Esophagus (tissue), 2 donors: ENCODE measurements around the gene RBPJL. TPM values are rescaled to one million over a fixed set of nuclear protein-coding genes. Genes with fewer than 3 reads are reported as not detected.
A peak's percentile ranks its signal among the peaks of the same experiment; 100 is the strongest.

Source experiments
- H3K27ac ChIP-seq, 2 donors: one replicate each; pipeline ENCODE4 v1.5.1; 2013; ENCODE audit warnings: low read depth in 2 of 2, mild to moderate bottlenecking in 2 of 2, inconsistent platforms in 1 of 2, low read length in 1 of 2, moderate library complexity in 1 of 2
- H3K27me3 ChIP-seq, 2 donors: one replicate each; pipeline ENCODE4 v1.6.1; 2013; ENCODE audit warnings: low read length in 2 of 2, control low read depth in 1 of 2, mild to moderate bottlenecking in 1 of 2; ENCODE audit not compliant: insufficient read depth in 2 of 2, control insufficient read depth in 1 of 2
- H3K36me3 ChIP-seq, 2 donors: one replicate each; pipeline ENCODE4 v1.6.1; 2013; ENCODE audit warnings: low read length in 1 of 2; ENCODE audit not compliant: control insufficient read depth in 2 of 2, insufficient read depth in 2 of 2
- H3K4me1 ChIP-seq, 2 donors: one replicate each; pipeline ENCODE4 v1.6.1; 2013; ENCODE audit warnings: low read length in 1 of 2; ENCODE audit not compliant: control insufficient read depth in 2 of 2, insufficient read depth in 2 of 2
- H3K4me3 ChIP-seq, 2 donors: one replicate each; pipeline ENCODE4 v1.5.1; 2013; ENCODE audit warnings: low read length in 2 of 2, mild to moderate bottlenecking in 2 of 2, low read depth in 1 of 2, moderate library complexity in 1 of 2
- H3K9me3 ChIP-seq, 2 donors: one replicate each; pipeline ENCODE4 v1.6.1; 2013; ENCODE audit warnings: mild to moderate bottlenecking in 2 of 2, low read depth in 1 of 2, low read length in 1 of 2, moderate library complexity in 1 of 2; ENCODE audit not compliant: control insufficient read depth in 2 of 2, insufficient read depth in 1 of 2
- WGBS, 2 donors: extraction: QIAGEN DNeasy Blood & Tissue Kit; methylation state at CpG; one replicate each; pipeline ENCODE4 v1.1.7; 2013; 5-methylcytosine and 5-hydroxymethylcytosine counted together
- polyA plus RNA-seq, 2 donors: library from polyadenylated mRNA; stranded (reverse); fragments of 200-250 nt; gene quantifications; one replicate each; pipeline ENCODE4 v1.2.3, GENCODE V29; 2013
- donor health status: healthy with polysubstance abuse.
- donor health status: Bipolar disorder and iron deficiency.

The RBPJL gene
- polyA plus RNA-seq, 2 donors = 0.04 TPM

- Histone ChIP-seq H3K9me3 (no peaks in the 10 kb centered on the region), H3K4me1 (no peaks in the 10 kb centered on the region), H3K36me3 (peaks cover 3 to 24% of the 10 kb centered on the region in 2 donors), H3K27ac (no peak overlapping the region), H3K27me3 (no peaks in the 10 kb centered on the region), H3K4me3 (no peak overlapping the region)
These were observed 17.1 kb downstream of the RBPJL start for GRCh38 chr20:45323731-45324130.

DNA sequence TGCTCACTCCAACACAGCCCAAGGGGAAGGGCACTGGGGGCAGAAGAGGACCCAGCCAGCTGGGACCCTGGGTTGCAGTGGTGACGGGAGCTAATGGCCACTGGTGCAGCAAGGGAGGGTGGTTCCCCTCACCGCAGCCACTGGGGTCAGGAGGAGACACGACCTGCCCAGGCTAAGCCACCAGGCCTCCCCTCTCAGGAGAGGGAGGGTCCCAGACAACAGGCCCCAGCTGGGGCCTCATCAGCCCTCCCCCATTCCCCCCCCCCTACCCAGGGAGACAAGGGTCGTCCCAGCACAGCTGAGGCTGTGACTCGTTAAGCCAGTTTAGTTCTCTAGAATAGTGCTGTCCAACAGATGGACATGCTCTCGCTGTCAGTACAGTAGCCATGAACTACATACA is 18.7 kb downstream of the RBPJL start:
- H3K36me3 ChIP-seq = peaks cover 6 to 35% of the 10 kb centered on the region in 2 donors
- no peaks in the 10 kb centered on the region for H3K4me1 ChIP-seq
- H3K4me3 ChIP-seq = no peak overlapping the region
- WGBS, 2 donors = 53 to 58% methylated on average over 6 of the region's 6 CpGs
- no peak overlapping the region for H3K27ac ChIP-seq
- H3K27me3 ChIP-seq = no peaks in the 10 kb centered on the region
- H3K9me3 ChIP-seq = no peaks in the 10 kb centered on the region

- Histone ChIP-seq H3K9me3 (no peaks in the 10 kb centered on the region), H3K27ac (no peak overlapping the region), H3K4me3 (no peak overlapping the region), H3K27me3 (no peaks in the 10 kb centered on the region), H3K4me1 (no peaks in the 10 kb centered on the region), H3K36me3 (peaks cover 10 to 44% of the 10 kb centered on the region in 2 donors)
- 88 to 89% methylated on average over 4 of the region's 4 CpGs for WGBS, 2 donors
These were observed 21.8 kb downstream of the RBPJL start for GRCh38 chr20:45328451-45328850.

DNA sequence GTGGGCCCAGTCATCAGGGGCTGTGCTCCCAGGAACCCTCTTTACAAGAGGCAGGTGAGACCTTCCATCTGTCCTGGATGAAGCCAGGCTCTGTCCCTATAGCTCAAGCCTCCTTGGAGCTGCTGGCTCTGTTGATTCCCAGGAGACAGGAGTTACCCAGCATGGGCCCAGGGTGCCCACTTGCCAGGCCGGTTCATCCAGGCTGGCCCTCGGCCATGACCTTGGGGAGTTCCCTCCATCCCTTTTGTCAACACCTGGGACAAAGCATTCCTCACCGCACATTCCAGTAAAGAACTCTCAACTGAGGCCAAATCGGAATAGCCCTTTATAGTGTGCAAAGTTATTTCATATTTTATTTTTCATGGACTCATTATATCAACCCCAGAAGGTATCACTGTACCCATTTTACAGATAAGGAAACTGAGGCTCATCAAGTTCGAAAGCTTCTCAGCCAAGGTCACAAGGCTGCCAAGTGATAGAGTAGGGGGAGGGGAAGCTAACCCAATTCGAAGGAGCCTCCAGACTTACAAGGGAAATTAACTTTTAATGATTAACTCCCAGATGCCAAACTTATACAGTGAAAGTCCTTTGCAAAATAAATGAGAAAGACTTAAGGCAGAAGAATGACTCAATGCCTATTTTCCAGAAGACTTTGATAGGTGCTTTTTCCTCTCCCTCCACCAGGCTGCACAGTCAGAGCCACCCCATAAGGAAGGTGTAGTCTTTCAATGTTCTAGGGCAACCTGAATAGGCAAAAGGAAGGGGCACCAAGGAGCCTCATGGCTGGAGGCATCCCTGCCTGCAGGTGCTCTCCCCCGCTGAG is 23.1 kb downstream of the RBPJL start:
- peaks cover 10 to 41% of the 10 kb centered on the region in 2 donors for H3K36me3 ChIP-seq
- H3K9me3 ChIP-seq = no peaks in the 10 kb centered on the region
- H3K27me3 ChIP-seq = no peaks in the 10 kb centered on the region
- WGBS, 2 donors = 66 to 68% methylated on average over 7 of the region's 7 CpGs
- peak overlapping the region in 1 of 2 donors; percentile 45 for H3K27ac ChIP-seq
- no peaks in the 10 kb centered on the region for H3K4me1 ChIP-seq
- H3K4me3 ChIP-seq = no peak overlapping the region

- Histone ChIP-seq H3K27me3 (no peaks in the 10 kb centered on the region), H3K4me3 (no peak overlapping the region), H3K27ac (peak overlapping the region in 1 of 2 donors; percentile 45), H3K4me1 (no peaks in the 10 kb centered on the region), H3K9me3 (no peaks in the 10 kb centered on the region), H3K36me3 (peaks cover 14 to 44% of the 10 kb centered on the region in 2 donors)
- WGBS, 2 donors = 93 to 97% methylated on average over 3 of the region's 3 CpGs
These were observed 23.8 kb downstream of the RBPJL start for GRCh38 chr20:45330476-45330875.

DNA sequence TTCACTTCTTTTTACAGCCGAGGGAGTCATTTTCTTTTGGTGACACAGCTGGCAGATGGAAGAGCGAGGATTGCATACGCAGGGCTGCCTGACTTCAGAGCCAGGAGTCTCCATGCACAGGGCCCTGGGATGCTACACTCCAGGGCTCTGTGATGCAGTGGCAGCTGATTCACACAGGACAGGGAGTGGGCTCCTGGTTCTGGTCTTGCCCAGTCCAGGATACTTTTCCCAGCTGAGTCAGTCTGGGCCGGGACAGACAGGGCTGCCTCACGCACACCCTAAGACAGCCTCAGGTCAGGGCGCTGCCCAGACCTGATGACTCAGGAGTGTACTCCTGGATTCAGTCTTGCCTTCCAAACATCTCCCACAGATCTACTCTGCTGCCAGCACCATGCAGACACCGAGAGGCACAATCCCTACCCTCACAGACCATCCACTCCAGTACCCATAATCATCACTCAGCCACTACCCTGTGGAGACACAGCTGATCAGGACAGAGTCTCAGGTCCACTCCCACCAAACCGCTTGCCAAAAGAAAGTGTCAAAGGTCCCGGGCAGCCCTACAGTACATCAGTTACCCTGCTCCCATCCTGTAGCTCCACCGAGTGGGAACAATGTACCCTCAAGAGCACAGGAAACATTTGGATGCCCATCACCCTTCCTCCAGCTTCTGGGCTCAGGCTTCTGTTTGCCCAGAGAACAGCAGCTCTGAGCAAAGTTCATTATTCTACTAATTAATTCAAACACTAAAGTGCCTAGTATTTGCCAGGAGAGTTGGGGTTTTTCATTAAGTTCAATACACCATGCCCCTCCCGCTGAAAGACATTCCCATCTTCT is 30.1 kb downstream of the RBPJL start:
- peak overlapping the region in 1 of 2 donors; percentile 2 for H3K4me3 ChIP-seq
- 44 to 58% methylated on average over 11 of the region's 11 CpGs for WGBS, 2 donors
- peaks cover 12 to 21% of the 10 kb centered on the region in 2 donors for H3K36me3 ChIP-seq
- no peaks in the 10 kb centered on the region for H3K9me3 ChIP-seq
- H3K4me1 ChIP-seq = peaks cover 12 to 36% of the 10 kb centered on the region in 2 donors
- H3K27ac ChIP-seq = peak overlapping the region; percentile 83 to 98
- H3K27me3 ChIP-seq = no peaks in the 10 kb centered on the region

- H3K4me3 ChIP-seq = no peak overlapping the region
- H3K36me3 ChIP-seq = peaks cover 12 to 21% of the 10 kb centered on the region in 2 donors
- H3K4me1 ChIP-seq = peaks cover 15 to 43% of the 10 kb centered on the region in 2 donors
These were observed 30.9 kb downstream of the RBPJL start for GRCh38 chr20:45337367-45338120.

GRCh38 chr20:45338121-45339030 is 31.7 kb downstream of the RBPJL start:
- peaks cover 8 to 17% of the 10 kb centered on the region in 2 donors for H3K36me3 ChIP-seq
- 73 to 75% methylated on average over 11 of the region's 11 CpGs for WGBS, 2 donors
- no peaks in the 10 kb centered on the region for H3K9me3 ChIP-seq
- H3K4me1 ChIP-seq = peaks cover 15 to 47% of the 10 kb centered on the region in 2 donors
- H3K27ac ChIP-seq = peak overlapping the region; percentile 83 to 98
- no peaks in the 10 kb centered on the region for H3K27me3 ChIP-seq
- H3K4me3 ChIP-seq = no peak overlapping the region

More at GRCh38 chr20:45337367-45338120, 30.9 kb downstream of the RBPJL start:
- no peaks in the 10 kb centered on the region for H3K9me3 ChIP-seq
- H3K27ac ChIP-seq = peak overlapping the region; percentile 83 to 98
- no peaks in the 10 kb centered on the region for H3K27me3 ChIP-seq
- 31 to 35% methylated on average over 15 of the region's 15 CpGs for WGBS, 2 donors
